Activated CD4-positive, alpha-beta T cell treated with anti-CD3 and anti-CD28 coated beads for 24 hours (primary cell): ENCODE data around the gene CACNA1C.
A peak's percentile ranks its signal among the peaks of the same experiment; 100 is the strongest.

Experiments used
- DNase-seq, 2 donors: peaks; one replicate each; pipeline ENCODE4 v3.0.0-alpha.2; 2020; ENCODE audit warnings: low read depth in 2 of 2

Gene CACNA1C

DNA sequence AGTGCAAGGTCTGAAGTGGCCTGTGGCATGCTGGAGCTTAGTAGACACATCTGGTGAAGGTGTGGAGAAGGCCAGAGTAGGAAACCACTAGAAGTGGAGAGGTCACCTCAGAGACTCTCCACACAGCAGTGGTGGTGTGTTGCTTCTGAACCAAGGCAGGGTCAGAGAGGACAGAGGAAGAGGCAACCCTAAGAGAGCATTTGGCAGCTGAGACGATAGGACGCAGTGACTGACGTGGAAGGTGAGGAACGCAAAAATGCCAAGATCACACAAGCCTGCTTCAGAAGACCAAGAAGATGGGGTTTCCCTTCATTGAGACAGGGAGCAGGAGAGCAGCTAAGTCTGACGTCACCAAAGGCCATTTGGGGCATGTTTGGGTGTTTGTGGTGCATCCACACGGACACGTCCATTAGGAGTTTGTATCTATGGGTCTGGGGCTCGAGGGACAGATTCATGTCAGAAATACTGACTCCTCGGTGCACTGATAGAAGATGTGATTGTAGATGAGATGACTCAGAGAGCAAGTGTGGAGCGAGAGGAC is 338.1 kb downstream of the CACNA1C start:
- DNase-seq: no peak

DNA sequence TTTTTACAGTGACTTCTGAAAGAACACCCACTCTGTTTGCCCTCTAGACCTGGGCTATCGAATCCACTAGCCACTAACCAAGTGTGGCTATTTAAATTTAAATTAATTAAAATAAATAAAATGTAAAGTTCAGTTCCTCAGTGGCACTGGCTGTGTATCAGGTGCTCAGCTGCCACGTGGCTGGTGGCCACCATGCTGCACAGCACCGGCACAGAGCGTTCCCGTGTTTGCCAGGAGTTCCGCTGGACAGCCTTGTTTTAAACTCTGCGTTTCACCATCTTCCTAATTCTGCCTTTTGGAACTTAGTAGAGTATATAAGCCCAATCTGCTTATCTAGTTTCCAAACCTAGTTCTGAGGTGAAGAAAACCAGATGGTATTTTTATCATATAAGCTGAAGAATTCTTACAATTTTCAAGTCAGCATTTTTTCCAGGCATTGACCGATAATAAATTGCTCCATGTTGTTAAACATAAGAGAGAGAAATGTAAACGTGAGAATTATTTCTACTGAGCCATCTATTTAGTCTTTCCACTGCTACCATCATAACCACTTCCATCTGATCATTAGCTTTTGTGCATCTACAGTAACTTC is 339.0 kb downstream of the CACNA1C start:
- no peak for DNase-seq

DNA sequence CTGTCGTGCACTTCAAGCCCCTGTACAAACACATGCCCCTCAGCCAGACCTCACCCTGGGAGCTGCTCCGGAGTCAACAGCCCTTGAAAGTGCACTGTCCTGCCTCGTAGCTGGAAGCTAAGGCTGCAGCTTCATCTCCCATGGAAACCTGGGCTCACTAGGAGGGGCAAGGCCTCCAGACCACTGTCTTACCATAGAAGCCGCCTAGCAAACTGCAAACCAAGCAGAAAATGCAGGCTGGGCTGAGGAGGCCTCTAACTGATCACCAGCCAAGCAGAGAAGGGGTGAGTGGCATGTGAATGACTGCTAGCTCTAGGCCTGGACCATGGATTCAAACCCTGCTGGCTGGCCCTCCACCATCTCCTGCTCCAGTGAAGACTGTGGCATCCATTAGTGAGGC is 340.2 kb downstream of the CACNA1C start:
- no peak for DNase-seq

DNA sequence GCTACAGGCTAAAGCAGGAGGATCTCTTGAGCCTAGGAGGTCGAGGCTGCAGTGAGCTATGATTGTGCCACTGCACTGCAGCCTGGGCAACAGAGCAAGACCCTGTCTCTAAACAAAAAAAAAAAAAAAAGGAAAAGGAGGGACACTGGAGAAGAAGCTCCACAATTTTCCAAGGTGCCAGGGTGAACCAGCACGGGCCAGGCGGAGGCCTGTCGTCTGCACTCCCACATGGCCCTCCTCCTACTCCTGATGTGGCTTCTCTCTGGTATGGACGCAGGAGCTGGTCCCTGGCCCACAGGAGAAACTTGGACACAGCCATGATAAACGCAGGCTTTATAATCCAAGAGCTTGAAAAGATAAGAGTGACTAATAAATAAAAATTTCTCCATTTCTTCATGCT is 341.2 kb downstream of the CACNA1C start:
- DNase-seq: no peak

DNA sequence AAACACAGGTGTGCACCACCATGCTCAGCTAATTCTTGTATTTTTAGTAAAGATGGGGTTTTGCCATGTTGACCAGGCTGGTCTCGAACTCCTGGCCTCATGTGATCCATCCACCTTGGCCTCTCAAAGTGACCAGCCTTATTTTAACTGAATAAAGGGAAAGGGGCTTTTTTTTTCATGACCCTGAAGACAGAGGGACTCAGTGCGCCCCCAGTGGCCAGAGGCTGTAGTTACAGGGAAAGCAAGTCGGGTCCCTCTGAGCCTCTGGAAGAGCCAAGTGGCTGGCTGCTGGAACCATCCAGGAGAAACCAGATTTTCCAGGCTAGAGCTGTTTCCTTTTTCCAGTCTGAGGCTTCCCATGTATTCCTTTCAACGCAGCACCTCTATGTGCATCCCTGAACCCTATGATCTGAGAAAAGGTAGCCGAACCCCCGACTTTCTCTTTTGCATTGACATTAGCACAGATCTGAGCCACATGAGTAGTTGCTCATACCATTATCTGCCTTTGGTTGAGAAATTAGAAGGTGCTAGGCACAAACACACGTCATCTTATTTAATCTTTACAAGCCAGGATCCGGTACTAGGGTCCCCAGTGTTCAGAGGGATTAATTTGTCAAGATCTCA is 342.7 kb downstream of the CACNA1C start:
- DNase-seq: peak in 1 of 2 donors; percentile 31

DNA sequence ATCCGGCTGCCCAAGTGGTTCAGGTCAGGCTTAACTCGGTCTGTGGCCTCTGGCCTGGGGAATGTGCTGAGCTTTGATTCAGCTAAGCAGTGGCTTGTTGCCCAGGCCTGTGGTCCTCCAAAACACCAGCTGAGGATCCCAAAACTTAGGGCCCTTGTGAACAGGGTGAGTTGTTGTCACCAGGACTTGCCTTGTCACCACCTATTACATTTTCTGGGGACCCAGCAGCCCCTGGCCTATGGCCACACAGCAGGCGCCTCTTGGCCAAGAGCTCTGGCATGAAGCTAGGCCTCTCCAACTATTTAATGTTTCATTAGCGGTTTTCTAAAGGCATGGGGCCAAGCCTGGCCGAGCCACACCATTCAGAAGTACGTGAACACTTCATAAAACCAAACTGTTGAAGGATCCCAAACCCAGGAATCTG is 343.7 kb downstream of the CACNA1C start:
- no peak for DNase-seq

DNA sequence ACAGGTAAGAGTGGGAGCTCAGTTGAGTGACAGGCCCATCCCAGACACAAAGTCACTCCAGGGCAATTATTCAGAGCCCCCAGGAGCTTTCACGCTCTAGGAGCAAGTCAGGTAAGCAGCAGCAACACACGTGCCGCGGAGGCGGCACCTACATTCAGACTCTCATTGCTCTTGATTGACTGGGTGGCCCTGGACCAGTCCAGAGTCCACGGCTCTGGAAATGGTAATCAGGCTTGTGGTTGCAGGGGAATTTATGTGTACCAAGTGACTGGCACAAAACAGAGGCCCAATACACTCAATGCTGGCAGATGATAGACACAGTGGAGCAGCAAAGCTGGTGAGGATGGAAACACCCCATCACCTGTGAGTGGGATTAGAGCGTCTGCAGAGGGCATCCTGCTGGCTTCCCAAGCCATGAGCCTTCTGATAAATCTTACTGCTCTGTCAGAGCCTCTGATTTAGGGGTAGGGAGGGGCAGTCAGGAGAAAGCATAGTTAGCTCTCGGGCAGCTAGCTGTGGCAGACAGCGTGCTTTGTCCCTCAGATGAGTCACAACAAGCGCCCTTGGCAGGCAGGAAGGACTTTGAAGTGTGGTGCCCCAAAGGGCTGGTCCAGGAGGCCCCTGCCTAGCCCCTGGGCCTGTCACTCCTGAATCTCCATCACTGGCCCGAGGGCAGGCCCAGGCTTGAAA is 344.7 kb downstream of the CACNA1C start:
- no peak for DNase-seq

DNA sequence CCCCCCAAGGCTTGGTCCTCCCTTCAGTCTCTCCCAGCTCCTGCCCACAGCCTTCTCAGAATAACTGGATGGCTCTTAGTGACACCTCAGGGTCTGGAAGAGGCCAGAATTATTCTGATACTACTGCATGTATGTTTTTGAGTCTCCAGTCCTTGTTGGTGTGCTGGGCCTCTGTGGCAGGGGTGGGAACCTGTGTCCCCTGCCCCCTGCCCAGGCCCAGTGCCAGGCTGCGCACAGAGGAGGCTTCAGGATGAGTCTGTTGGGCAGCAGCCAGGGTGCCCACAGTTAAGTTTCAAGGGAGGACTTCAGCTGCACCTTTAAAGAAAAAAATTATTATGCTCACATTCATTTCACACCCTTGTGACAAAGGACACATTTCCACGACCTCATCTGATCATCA is 348.3 kb downstream of the CACNA1C start:
- DNase-seq: no peak

DNA sequence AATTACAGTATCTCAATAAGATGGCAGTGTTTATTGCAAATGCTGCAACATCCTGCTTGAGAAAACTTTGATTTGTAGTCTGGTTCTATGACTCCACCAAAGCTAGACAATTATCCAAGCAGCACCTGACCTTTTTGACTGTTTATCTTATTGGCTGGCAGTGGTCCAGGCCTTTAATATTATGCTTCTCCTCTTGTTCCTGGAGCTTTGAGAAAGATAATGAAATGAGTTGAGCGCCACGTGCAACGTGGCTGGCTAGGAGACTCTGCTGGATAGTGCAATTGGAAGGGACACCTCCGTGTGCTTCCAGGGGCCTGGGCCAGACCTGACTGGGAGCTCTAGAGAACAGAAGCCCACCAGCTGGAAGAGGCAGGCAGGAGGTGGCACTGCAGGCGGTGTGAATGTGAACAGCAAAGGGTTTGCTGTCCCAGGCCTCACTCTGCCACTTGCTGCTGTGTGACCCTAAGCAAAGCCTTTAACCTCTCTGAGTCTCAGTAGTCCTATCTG is 349.3 kb downstream of the CACNA1C start:
- DNase-seq: no peak

DNA sequence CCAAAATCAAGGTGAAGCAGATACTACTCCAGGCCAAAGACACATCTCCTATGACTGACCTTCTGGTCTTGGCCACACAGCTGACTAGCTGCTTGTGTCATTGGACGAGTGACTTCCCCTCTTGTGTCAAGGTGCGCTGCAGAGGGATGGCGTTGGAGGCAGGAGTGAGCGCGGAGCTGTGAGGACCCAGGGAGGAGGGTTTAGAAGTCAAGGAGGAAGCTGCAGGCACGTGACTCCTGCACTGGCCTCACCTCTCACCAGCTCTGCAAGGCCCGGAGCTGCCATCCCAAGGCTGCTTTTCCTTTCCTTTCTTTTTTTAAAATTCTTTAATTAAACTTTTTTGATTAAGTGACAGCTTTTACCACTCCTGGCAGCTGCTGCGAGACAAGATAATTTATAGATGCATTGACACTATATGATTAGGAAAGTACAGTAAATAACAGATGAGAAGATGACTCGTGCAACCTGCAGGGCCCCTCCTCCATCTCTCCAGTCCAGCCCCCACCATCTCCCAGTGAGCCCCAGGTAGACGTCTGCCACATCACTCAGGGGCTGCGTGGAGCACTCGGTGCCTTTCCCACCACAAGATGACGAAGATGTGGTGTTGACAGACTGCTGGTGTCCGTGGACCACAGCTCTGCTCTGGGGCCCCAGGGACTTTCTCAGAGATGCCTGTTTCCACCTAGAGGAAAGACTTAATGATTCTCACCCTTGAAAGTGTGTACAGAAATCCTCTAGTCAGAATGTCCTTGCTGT is 350.6 kb downstream of the CACNA1C start:
- DNase-seq: no peak

DNA sequence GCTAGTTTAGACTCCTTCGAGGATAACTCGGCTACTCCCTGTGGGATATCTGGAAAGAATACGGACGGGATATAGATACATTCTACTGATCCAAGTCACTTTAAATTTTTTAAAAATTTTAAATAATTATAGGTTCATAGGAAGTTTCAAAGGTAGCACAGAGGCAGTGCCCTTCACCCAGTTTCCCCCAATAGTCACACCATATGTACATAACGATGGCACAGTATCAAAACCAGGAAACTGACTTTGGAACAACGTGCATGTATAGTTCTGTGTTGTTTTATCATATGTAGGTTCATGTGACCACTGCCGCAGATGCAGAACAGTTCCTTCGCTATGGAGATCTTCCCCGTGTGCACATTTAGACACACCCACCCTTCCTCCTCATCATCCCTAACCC is 352.3 kb downstream of the CACNA1C start:
- DNase-seq: no peak

DNA sequence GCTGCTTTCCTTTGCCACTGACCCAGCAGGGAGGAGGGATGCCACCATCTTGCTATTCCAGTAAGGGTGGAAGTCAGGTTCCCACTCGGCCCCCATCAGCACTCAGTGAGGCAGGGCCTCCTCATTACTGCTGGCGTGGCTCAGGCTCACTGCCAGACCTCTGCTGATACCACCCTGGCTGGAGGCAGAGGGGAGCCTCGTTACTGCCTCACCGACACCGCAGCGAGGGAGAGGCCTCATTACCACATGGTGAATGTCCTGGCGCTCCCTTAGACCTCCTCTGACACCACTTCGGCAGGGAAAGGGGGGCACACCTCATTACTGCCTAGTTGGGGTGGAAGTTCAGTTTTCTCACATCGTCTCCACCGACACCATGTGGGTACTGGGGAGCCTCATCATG is 354.1 kb downstream of the CACNA1C start:
- DNase-seq: no peak

DNA sequence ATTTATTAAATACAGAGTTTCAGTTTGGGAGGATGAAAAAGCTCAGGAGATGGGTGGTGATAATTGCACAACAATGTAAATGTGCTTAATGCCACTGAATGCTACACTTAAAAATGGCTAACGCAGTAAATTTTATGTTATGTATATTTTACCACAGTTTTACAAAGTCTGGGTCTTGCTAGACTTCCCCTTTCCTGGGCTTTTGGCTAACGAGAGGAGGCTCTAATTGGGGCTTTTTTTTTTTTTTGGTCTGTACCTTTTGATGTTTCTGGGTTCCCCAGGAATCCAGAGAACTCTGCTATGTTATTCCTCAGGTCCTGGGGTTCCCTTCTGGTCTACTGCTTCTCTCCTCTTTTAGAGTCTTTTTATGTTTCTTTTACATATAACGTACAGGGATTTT is 355.5 kb downstream of the CACNA1C start:
- DNase-seq: no peak

DNA sequence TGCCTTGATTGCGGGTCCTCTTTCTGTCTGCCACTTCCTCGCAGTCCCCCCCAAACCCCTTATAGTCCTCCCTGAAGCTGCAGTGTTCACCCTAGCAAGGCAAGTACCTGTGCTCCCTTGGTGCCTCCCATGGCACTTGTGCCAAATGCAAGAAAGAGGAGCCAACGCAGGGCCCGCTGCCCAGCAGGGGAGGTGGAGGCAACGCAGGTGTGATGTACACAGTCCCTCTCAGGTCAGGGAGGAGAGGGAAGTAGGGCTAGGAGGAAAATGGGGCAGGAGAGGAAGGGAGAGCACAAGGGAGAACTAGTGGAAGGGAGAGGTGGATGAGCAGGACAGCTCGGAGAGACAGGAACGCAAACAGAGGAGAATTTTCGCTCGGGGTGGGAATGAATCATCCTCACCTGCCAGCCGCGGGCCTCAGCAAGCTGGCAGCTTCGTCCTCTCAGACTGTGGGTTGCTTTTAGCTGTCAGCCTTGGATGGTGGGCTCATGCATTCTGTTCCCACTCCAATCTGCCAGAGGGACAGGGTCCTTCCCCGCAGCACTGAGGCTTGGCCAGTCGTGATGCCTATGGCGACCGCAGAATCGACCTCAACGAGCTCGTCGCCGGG is 357.0 kb downstream of the CACNA1C start:
- DNase-seq: no peak

DNA sequence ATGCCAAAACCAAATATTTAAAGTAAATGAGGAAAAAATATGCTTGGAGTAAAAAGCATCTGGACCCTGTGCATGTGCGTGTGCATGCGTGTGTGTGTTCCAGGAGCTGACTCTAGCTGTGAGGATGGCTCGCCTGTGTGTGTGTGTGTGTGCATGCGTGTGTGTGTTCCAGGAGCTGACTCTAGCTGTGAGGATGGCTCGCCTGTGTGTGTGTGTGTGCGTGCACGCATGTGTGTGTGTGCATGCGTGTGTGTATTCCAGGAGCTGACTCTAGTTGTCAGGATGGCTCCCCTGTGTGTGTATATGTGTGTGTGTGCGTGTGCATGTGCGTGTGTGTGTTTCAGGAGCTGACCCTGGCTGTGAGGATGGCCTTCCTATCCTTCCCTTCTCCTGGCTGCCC is 357.7 kb downstream of the CACNA1C start:
- no peak for DNase-seq

DNA sequence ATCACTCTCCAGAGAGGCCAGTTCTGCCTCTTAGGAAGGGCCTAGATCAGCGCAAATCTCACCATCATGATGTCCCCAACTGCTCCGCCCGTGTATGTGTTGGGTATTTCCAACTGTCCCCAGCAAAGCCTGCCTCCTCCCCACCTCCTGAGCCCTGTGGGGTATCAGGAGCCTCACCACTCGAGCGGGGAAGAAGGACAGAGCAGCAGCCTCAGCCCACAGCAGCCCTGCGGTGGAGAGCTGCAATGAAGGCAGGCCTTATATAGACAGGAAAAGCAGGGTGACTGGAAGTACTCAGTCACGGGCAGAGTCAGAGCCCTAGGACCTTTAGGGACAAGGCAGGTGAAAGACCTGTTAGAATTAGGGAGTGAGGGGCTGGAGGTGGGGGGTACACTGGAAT is 358.2 kb downstream of the CACNA1C start:
- no peak for DNase-seq

DNA sequence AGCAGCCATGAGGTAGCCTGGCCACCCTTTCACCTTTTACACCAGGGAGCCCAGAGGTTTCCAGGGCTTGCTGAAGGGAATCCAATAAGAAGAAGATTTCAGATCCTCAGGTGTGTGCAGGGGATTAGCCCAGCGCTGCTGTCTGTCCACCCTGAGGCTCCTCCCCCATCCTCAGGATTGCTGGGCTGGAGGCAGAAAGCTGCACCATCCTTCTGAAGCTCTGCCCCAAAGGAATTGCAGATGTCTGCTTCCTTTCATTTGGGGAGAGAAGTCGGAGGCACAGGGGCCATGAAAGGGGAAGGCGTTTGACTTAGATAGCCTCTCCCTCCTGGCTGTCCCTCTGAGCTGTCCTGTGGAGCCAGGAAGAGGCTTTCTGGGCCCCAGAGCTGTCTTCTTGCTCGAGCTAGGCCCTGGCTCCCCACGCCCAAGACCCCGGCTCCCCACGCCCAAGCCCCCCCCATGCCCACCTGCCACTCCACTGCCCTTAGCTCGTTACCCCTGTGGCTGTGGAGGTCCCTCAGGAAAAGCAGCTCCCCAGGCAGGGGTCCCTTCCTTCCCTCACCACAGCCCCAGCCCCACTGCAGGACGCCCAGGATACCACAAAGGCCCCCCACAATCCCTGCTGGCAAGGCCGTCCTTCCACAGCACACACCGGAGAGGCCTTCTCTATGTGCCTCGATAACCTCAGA is 359.0 kb downstream of the CACNA1C start:
- no peak for DNase-seq

DNA sequence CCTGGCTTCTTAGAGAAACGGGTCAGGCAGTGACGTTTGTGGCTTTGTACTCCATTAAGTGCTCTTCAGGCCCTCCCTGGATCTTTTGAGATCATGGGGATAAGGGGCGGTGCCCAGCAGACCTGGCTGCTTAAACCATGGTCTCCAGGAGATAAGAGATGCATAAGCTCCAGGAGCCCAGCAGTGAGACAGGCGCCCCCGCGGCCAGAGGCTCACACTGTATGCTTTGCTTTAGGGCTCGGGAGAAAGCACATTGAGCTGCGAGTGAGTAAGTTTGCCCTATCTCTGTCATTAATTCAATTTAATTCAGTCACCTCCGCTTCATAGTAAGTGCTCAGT is 359.5 kb downstream of the CACNA1C start:
- DNase-seq: no peak

DNA sequence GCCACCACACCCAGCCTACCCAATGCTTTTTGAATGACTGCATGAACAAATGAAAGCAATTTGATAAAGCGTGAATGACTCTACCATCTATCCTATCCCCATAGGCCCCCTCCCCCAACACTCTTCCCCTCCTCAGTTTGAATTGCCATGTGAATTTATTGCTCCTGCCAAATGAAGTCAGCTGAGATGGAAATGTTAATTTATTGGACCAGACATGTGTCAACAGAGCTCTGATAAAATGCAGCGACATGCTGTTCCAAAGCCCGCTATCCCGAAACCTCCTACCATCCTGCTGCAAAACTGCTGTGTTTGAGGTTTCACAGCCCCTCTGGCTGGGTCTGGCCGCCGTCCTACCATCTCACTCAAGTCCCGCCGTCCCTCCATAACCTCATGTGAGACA is 360.5 kb downstream of the CACNA1C start:
- DNase-seq: no peak

DNA sequence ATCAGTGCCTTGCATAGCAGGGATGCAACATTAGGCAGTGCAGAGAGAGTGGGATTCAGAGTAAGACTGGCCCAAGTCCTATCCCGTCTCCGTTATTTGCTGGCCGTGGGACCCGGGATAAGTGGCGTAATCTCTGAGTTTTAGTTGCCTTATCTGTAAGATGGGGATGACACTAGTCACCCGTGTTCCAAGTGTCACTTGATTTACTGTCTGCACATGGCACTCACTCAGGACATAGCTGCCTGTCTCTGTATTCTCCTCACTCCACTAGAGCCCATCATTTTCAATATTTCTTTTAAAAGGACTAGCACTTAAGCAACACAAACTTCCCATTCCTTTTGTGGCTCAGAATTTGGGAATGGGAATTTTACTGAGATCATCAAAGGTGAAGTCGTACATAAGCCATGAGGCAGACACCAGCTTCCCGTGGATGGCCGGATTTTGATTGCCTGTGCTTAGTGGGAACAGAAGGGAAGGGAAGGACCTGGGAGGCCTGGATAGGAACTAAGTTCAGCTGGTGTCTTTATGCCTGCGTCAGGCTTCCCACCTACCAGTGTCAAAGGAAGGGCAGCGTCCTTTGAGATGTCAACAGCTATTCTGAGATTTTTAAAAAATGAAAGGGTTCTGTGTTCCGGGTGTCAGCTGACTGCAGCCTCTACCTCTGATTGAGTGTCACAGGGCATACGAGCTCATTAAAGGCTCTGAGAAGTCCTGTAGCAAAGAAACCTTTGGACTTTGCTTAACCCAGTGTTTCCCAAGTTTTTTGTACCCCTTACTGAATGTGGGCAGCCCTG is 361.4 kb downstream of the CACNA1C start:
- DNase-seq: no peak
